CD4-positive, alpha-beta T cell treated with Interleukin-17A for 1 hour (primary cell): Measurements from ENCODE around the gene ZBTB7B.

ENCODE experiments used
- DNase-seq: peaks from one replicate; pipeline ENCODE4 v3.0.0-alpha.2; 2020

The ZBTB7B gene

GRCh38 chr1:155002464-155003226, at the start of gene ZBTB7B:
ZBTB7B (plus strand) TSS chr1:155002802; CDS start chr1:155014661, 11,859 bp downstream.
- DNase-seq = no peak

GRCh38 chr1:154953611-154954038, 49.0 kb upstream of the ZBTB7B start:
- DNase-seq = peak; percentile 38

- DNase-seq = peak; percentile 38
Measured at GRCh38 chr1:154954541-154954940, 48.1 kb upstream of the ZBTB7B start.

- DNase-seq = peak; percentile 99
Measured at GRCh38 chr1:154955039-154955717, 47.4 kb upstream of the ZBTB7B start.

GRCh38 chr1:154955718-154956543, 46.7 kb upstream of the ZBTB7B start, which contains the start of gene PBXIP1:
PBXIP1 (minus strand) TSS chr1:154956099; CDS start chr1:154953721, 2,378 bp downstream.
- peak; percentile 97 for DNase-seq

GRCh38 chr1:154956544-154956941, 46.1 kb upstream of the ZBTB7B start:
- no peak for DNase-seq

- no peak for DNase-seq
Measured at GRCh38 chr1:154957091-154957657, 45.4 kb upstream of the ZBTB7B start.

- no peak for DNase-seq
Measured at GRCh38 chr1:154958036-154958435, 44.6 kb upstream of the ZBTB7B start.

- no peak for DNase-seq
Measured at GRCh38 chr1:154958681-154959425, 43.7 kb upstream of the ZBTB7B start.

- no peak for DNase-seq
Measured at GRCh38 chr1:154959426-154959780, 43.2 kb upstream of the ZBTB7B start.

- DNase-seq = no peak
Measured at GRCh38 chr1:154960446-154961136, 42.0 kb upstream of the ZBTB7B start.

GRCh38 chr1:154961207-154962155, 41.1 kb upstream of the ZBTB7B start, which contains the start of gene PYGO2:
PYGO2 (minus strand) TSS chr1:154961782; CDS start chr1:154961576, 206 bp downstream.
- peak; percentile 86 for DNase-seq

- DNase-seq = peak; percentile 37
Measured at GRCh38 chr1:154962156-154962749, 40.3 kb upstream of the ZBTB7B start.

- DNase-seq = no peak
Measured at GRCh38 chr1:154962795-154963330, 39.7 kb upstream of the ZBTB7B start.

GRCh38 chr1:154963643-154964042, 39.0 kb upstream of the ZBTB7B start:
- no peak for DNase-seq

GRCh38 chr1:154964359-154964758, 38.2 kb upstream of the ZBTB7B start:
- DNase-seq = no peak

- DNase-seq = no peak
Measured at GRCh38 chr1:154966111-154966510, 36.5 kb upstream of the ZBTB7B start.

- DNase-seq = no peak
Measured at GRCh38 chr1:154967331-154967950, 35.2 kb upstream of the ZBTB7B start.

GRCh38 chr1:154968731-154969130, 33.9 kb upstream of the ZBTB7B start:
- no peak for DNase-seq
